ENCODE data around the gene DDN. TPM values are rescaled to one million over a fixed set of nuclear protein-coding genes. Genes with fewer than 3 reads are reported as not detected.

The DDN gene
- total and polyA plus RNA-seq, 10 of the 15 experiments (the other 5 are each of a cell fraction or from before 2014, with no cell fraction given) = 0.10 to 13.4 (median 3.7) TPM

- in situ Hi-C loops (cut with MboI) = no loop called here
- H3K4me3 ChIP-seq = no peak overlapping the region
- no peak overlapping the region for H2AFZ ChIP-seq (ENCODE audit: control insufficient read depth, low read depth, low read length)
- H3K4me1 ChIP-seq (ENCODE audit: control insufficient read depth, insufficient read depth, low read length) = peaks cover 50% of the 10 kb centered on the region
- H3K9ac ChIP-seq (ENCODE audit: control insufficient read depth, insufficient read depth, low read length) = no peak overlapping the region
- peaks cover 24 to 38% of the 10 kb centered on the region in 2 experiments for H3K27me3 ChIP-seq (replicated peaks in 1 of 2; ENCODE audit: control insufficient read depth in 2 of 2, insufficient read depth in 2 of 2, low read length in 1 of 2)
- H3K36me3 ChIP-seq (ENCODE audit: control insufficient read depth in 2 of 2, insufficient read depth in 2 of 2, low read length in 1 of 2) = no peaks in the 10 kb centered on the region
- intact Hi-C loops (cut with micrococcal nuclease; ENCODE audit: unreplicated experiment) = no loop called here
- no peaks in the 10 kb centered on the region for H3K9me3 ChIP-seq (replicated peaks; ENCODE audit: control insufficient read depth, insufficient read depth, low read length)
- ChIA-PET SMC1A (ENCODE audit: uncharacterized antibody, unreplicated experiment) (interaction anchor here (1.3 to 1.6 kb wide), 2 partner anchors 14 to 17 kb away, joined by 4 read pairs; partner anchors contain the start of gene ARF3), CTCF (interaction anchor here (0.6 to 7.1 kb wide), 11 partner anchors 9 to 1250 kb away, joined by 3 to 65 read pairs (median 4); partner anchors contain the start of genes ARF3 and DDX23), POLR2A (interaction anchor here (0.6 kb wide), 1 partner anchor 48 kb away, joined by 5 read pairs; no protein-coding TSS in a partner anchor), RAD21 (ENCODE audit: unreplicated experiment) (interaction anchor here (1.3 to 1.8 kb wide), 3 partner anchors 14 to 121 kb away, joined by 3 to 10 read pairs (median 4); no protein-coding TSS in a partner anchor)
- BruUV-seq (replicated peaks) = no TSS peak
- FAIRE-seq = no peak
- peak; percentile 51 for ATAC-seq
- H4K20me1 ChIP-seq (ENCODE audit: control insufficient read depth, insufficient read depth) = no peaks in the 10 kb centered on the region; the same call in 1 of the 2 replicates
- no peak overlapping the region for H3K27ac ChIP-seq (ENCODE audit: control insufficient read depth, insufficient read depth)
- DNase-seq (ENCODE audit: low read depth, low spot score) = no peak
- H3K4me2 ChIP-seq (ENCODE audit: control insufficient read depth, insufficient read depth) = no peak overlapping the region
- 30% methylated on average over 19 of the region's 19 CpGs for WGBS (ENCODE audit: insufficient coverage, insufficient replicate concordance, low lambda C conversion rate, missing lambda C conversion rate)
- no peaks in the 10 kb centered on the region for H3K79me2 ChIP-seq (ENCODE audit: control insufficient read depth, insufficient read depth, low read length)
- TF ChIP-seq SMC3 (IDR thresholded peaks at IDR 0.05; ENCODE audit: borderline replicate concordance, low read length) (peak; percentile 32; the same call in 1 of the 2 replicates), CTCF (IDR thresholded peaks at IDR 0.05 in 2 of 3, conservative IDR thresholded peaks at IDR 0.05 in 1 of 3; ENCODE audit: control insufficient read depth in 2 of 3, extremely low read depth in 1 of 3, insufficient read depth in 1 of 3, low read depth in 3 of 3, low read length in 3 of 3) (peak; percentile 53 to 79 (median 58)), RAD21 (IDR thresholded peaks at IDR 0.05; ENCODE audit: insufficient read depth, low read depth, low read length) (peak; percentile 24; the same call in 1 of the 2 replicates), BCL11A (IDR thresholded peaks at IDR 0.05; ENCODE audit: low read depth, low read length) (no peak)
Observed at GRCh38 chr12:48973941-48974673, 25.1 kb downstream of the DDN start.

Data from GM12878 (cell line).